Stimulated activated CD4-positive, alpha-beta T cell treated with anti-CD3 and anti-CD28 coated beads, Interleukin-4, amount 100 ng/mL, for 48 hours (primary cell): Measurements from ENCODE around the gene FUZ.

Source experiments
- DNase-seq, 2 donors: peaks; one replicate each; pipeline ENCODE4 v3.0.0-alpha.2; 2020; ENCODE audit warnings: low read depth in 2 of 2

Gene FUZ

GRCh38 chr19:49781394-49781793 is 31.7 kb downstream of the FUZ start:
- DNase-seq, result no peak

- DNase-seq, result no peak
Measured at GRCh38 chr19:49780861-49781260, 32.2 kb downstream of the FUZ start.

- DNase-seq, result no peak
Measured at GRCh38 chr19:49779731-49780555, 33.1 kb downstream of the FUZ start.

GRCh38 chr19:49776371-49776764 is 36.7 kb downstream of the FUZ start:
- DNase-seq, result no peak

GRCh38 chr19:49775742-49776370 is 37.2 kb downstream of the FUZ start:
- no peak for DNase-seq

GRCh38 chr19:49774969-49775368 is 38.1 kb downstream of the FUZ start:
- DNase-seq, result no peak

GRCh38 chr19:49773663-49774350 is 39.3 kb downstream of the FUZ start:
- no peak for DNase-seq

- DNase-seq, result no peak
Measured at GRCh38 chr19:49772850-49773432, 40.2 kb downstream of the FUZ start.

GRCh38 chr19:49771674-49772139 is 41.4 kb downstream of the FUZ start:
- DNase-seq, result no peak

DNA sequence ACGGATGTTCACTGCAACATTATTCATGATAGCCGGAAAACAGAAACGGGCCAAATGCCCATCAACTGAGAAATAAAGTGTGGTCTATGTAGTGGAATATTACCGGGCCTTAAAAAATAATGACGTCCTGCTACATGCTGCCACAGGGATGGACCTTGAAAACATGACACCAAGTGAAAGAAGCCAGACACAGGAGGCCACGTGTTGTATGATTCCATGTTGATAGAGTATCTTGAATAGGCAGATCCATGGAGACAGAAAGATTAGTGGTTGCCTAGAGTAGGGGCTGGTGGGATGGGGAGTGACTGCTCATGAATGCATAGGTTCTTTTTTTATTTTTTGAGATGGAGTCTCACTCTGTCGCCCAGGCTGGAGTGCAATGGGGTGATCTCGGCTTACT is 42.6 kb downstream of the FUZ start:
- no peak for DNase-seq

- no peak for DNase-seq
Measured at GRCh38 chr19:49767967-49768581, 45.0 kb downstream of the FUZ start.

DNA sequence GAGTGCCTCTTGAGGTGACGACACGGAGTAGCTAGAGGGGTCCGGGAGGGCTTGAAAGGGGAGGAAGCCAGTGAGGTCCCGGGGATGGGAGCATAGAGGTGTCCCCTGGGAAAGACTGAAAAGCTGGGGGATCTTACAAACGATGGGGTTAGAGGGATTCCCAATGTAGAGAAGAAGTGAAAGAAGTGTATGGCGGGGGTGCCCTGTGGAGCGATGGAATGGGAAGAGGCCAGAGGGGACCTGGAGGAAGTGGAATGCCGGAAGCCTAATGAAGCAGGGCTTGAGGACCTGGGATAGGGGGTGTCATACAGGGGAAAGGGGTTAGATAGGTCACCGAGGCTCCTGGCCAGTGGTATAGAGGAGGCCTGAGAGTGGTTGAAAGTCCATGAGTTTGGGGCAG is 45.7 kb downstream of the FUZ start:
- DNase-seq, result no peak

- no peak for DNase-seq
Measured at GRCh38 chr19:49766930-49767299, 46.2 kb downstream of the FUZ start, which contains the start of gene AP2A1. AP2A1 (plus strand) TSS chr19:49767001; CDS start chr19:49767134, 133 bp downstream.

DNA sequence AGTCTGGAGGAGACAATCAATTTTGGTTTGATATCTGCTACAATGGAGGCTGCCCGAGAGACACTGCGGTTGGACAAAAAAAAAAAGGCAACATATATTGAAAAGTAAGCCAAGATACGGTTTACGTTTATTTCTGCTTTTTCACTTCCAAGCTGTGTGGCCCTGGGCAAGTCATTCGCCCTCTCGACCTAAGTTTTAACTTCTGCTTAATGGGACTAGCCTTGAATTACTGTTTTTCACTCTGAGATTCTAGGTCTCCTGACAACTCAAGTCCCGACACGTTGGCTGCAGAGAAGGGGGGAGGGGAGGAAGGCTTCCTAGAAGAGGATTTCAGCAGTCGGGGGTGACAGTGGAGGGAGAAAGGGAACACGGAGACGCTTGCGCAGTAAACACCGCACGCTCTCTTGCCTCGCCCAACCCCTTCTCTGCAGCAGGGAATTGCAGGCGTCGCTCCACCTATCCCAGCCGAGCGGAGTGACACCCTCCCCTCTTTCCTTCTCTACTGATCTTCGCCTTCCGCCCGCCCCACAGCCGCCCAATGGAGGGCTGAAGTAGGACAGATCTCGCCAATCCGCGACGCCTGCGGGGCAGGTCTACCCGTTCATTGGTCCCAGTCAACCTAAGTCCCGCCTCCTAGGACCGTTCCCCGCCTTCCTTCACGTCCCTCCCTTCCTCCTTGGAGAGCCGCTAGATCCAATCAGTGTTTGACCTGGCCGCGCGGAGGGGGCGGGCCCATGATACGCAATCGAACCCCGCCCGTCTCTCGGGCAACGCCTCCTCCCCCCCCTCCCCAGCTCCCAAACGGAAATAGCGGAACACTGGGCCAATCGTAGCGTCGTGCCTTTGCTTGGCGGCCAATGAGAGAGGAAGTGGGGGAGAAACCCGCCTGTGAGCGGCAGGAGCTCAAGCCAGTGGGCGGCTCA is 46.8 kb downstream of the FUZ start:
- DNase-seq, result peak; percentile 97 to 99

GRCh38 chr19:49764341-49764740 is 48.8 kb downstream of the FUZ start:
- DNase-seq, result no peak

- DNase-seq, result no peak
Measured at GRCh38 chr19:49763230-49763629, 49.9 kb downstream of the FUZ start, which contains the start of gene TSKS. TSKS (minus strand) TSS chr19:49763306; CDS start chr19:49763247, 59 bp downstream.

DNA sequence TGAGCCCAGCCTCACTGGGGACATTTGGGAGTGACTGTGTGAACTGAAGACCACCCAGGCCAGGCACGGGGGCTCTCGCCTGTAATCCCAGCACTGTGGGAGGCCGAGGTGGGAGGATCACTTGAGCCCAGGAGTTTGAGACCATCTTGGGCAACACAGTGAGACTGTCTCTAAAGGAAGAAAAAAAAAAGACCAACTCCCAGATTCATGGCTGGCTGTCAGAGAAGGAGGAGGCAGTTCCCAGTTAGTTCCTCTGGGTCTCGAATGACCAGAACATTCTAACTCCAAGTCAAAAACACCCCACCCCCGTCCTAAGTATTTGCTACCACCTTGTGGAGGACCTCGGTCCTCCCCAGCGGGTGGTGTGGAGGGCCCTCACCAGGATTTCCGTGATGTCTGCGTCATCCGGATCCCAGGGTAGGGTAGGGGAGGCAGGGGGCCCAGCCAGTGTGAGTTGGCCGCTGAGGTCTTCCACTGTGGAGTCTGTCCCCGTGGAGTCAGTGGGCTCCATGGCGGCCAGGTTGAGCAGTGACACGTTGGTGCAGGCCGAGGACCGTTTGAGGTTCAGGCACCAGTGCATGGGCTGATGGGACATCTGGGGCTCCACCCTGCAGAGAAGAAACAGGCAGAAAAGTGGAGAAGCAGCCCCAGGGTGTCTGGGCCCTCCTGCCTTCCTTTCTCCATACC is 51.3 kb downstream of the FUZ start:
- no peak for DNase-seq

DNA sequence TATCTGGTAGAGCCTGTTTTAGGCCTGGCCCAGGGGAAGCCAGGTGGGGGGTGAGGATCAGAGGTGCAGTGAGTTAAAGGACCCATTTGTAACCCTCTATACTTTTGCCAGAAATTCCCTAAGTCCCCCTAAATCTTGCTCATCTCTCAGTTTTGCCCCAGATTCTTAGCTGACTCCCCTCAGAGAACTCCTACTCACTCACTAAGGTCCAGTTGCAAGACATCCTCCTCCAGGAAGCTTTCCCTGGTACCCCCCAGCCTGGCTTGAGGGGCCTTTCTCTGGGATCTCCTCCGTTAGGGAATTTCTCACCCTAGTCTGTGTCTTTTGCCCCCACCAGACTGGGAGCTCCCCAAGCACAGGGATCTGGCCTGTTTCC is 51.9 kb downstream of the FUZ start:
- DNase-seq, result no peak

GRCh38 chr19:49758292-49758691 is 54.8 kb downstream of the FUZ start:
- DNase-seq, result no peak
